Activated CD8-positive, alpha-beta memory T cell treated with anti-CD3 and anti-CD28 coated beads for 1 hour (primary cell): Measurements from ENCODE around the gene NSD2.
"Not testable (repeated sequence)": the region's sequence is repeated elsewhere in the genome, so short reads cannot be mapped to it uniquely, and the experiment has no call there.

Experiments
- DNase-seq, 2 donors: peaks; one replicate each; pipeline ENCODE4 v3.0.0-alpha.2; 2020; ENCODE audit warnings: low read depth in 1 of 2; ENCODE audit errors: extremely low read depth in 1 of 2

The NSD2 gene

GRCh38 chr4:1895971-1896657, 24.9 kb downstream of the NSD2 start:
- DNase-seq = no peak

- DNase-seq = no peak
Observed at GRCh38 chr4:1896658-1896991, 25.4 kb downstream of the NSD2 start.

- no peak for DNase-seq
Observed at GRCh38 chr4:1898007-1898406, 26.8 kb downstream of the NSD2 start.

GRCh38 chr4:1898681-1899080, 27.5 kb downstream of the NSD2 start:
- DNase-seq = no peak

- DNase-seq = peak; percentile 33 to 49
Observed at GRCh38 chr4:1899149-1900086, 28.2 kb downstream of the NSD2 start.

GRCh38 chr4:1900087-1900433, 28.9 kb downstream of the NSD2 start:
- no peak for DNase-seq

GRCh38 chr4:1900624-1901023, 29.4 kb downstream of the NSD2 start:
- no peak for DNase-seq

GRCh38 chr4:1901127-1901526, 29.9 kb downstream of the NSD2 start:
- no peak for DNase-seq

- no peak for DNase-seq
Observed at GRCh38 chr4:1902243-1902642, 31.1 kb downstream of the NSD2 start.

- no peak for DNase-seq
Observed at GRCh38 chr4:1903035-1903434, 31.8 kb downstream of the NSD2 start.

- no peak for DNase-seq
Observed at GRCh38 chr4:1904042-1904441, 32.8 kb downstream of the NSD2 start.

- DNase-seq = no peak
Observed at GRCh38 chr4:1907848-1908525, 36.8 kb downstream of the NSD2 start.

GRCh38 chr4:1909696-1910095, 38.5 kb downstream of the NSD2 start:
- DNase-seq = not testable (repeated sequence)

- no peak for DNase-seq
Observed at GRCh38 chr4:1910643-1911042, 39.5 kb downstream of the NSD2 start.

GRCh38 chr4:1911316-1911715, 40.1 kb downstream of the NSD2 start:
- not testable (repeated sequence) for DNase-seq

GRCh38 chr4:1922821-1923220, 51.6 kb downstream of the NSD2 start:
- no peak for DNase-seq

GRCh38 chr4:1927675-1928074, 56.5 kb downstream of the NSD2 start:
- no peak for DNase-seq

- DNase-seq = no peak
Observed at GRCh38 chr4:1928356-1929239, 57.4 kb downstream of the NSD2 start.

- no peak for DNase-seq
Observed at GRCh38 chr4:1932736-1933135, 61.5 kb downstream of the NSD2 start.

GRCh38 chr4:1933700-1934099, 62.5 kb downstream of the NSD2 start:
- no peak for DNase-seq

- no peak for DNase-seq
Observed at GRCh38 chr4:1937550-1937949, 66.4 kb downstream of the NSD2 start.
